Measurements from ENCODE around the gene MTM1.

MTM1 gene

GRCh38 chrX:150692296-150692695, 123.9 kb downstream of the MTM1 start:
- H3K27ac ChIP-seq: peak overlapping the region; percentile 88
- TF ChIP-seq CTCF (conservative IDR thresholded peaks at IDR 0.05): no peak

- no peak for TF ChIP-seq CTCF (conservative IDR thresholded peaks at IDR 0.05)
- H3K27ac ChIP-seq: peak within 1 kb of the TSS; percentile 88
These were observed 124.7 kb downstream of the MTM1 start, which contains the start of gene MTMR1 for GRCh38 chrX:150692831-150693724. TSS of gene MTMR1 (plus strand) at chrX:150693396. CDS start at chrX:150693531, 135 bp downstream.

GRCh38 chrX:150693725-150694574, 125.5 kb downstream of the MTM1 start:
- H3K27ac ChIP-seq: peak overlapping the region; percentile 88
- TF ChIP-seq CTCF (conservative IDR thresholded peaks at IDR 0.05): no peak

- peak overlapping the region; percentile 88 for H3K27ac ChIP-seq
These were observed 126.5 kb downstream of the MTM1 start for GRCh38 chrX:150694738-150695410.

GRCh38 chrX:150696331-150696730, 127.9 kb downstream of the MTM1 start:
- H3K27ac ChIP-seq: no peak overlapping the region

More at GRCh38 chrX:150694738-150695410, 126.5 kb downstream of the MTM1 start:
- TF ChIP-seq CTCF (conservative IDR thresholded peaks at IDR 0.05): no peak

GRCh38 chrX:150696866-150697265, 128.4 kb downstream of the MTM1 start:
- no peak for TF ChIP-seq CTCF (conservative IDR thresholded peaks at IDR 0.05)
- no peak overlapping the region for H3K27ac ChIP-seq

More at GRCh38 chrX:150696331-150696730, 127.9 kb downstream of the MTM1 start:
- TF ChIP-seq CTCF (conservative IDR thresholded peaks at IDR 0.05): no peak
